ENCODE measurements around the gene CDYL2.

The CDYL2 gene

GRCh38 chr16:80703131-80704071, 101.0 kb downstream of the CDYL2 start:
- no peak for DNase-seq

GRCh38 chr16:80702696-80703095, 101.7 kb downstream of the CDYL2 start:
- DNase-seq, result no peak

- no peak for DNase-seq
Measured at GRCh38 chr16:80700558-80700957, 103.8 kb downstream of the CDYL2 start.

- DNase-seq, result no peak
Measured at GRCh38 chr16:80695020-80695419, 109.4 kb downstream of the CDYL2 start.

GRCh38 chr16:80693553-80693952, 110.8 kb downstream of the CDYL2 start:
- DNase-seq, result no peak

GRCh38 chr16:80692270-80692669, 112.1 kb downstream of the CDYL2 start:
- no peak for DNase-seq

GRCh38 chr16:80691111-80691741, 113.2 kb downstream of the CDYL2 start:
- DNase-seq, result no peak

GRCh38 chr16:80689487-80689886, 114.9 kb downstream of the CDYL2 start:
- DNase-seq, result no peak

GRCh38 chr16:80687606-80688005, 116.8 kb downstream of the CDYL2 start:
- DNase-seq, result no peak

- no peak for DNase-seq
Measured at GRCh38 chr16:80684906-80685305, 119.5 kb downstream of the CDYL2 start.

- DNase-seq, result no peak
Measured at GRCh38 chr16:80684136-80684765, 120.1 kb downstream of the CDYL2 start.

- DNase-seq, result no peak
Measured at GRCh38 chr16:80683646-80684045, 120.8 kb downstream of the CDYL2 start.

GRCh38 chr16:80682421-80683070, 121.9 kb downstream of the CDYL2 start:
- DNase-seq, result no peak

GRCh38 chr16:80681436-80681835, 123.0 kb downstream of the CDYL2 start:
- no peak for DNase-seq

- DNase-seq, result no peak
Measured at GRCh38 chr16:80680839-80681238, 123.6 kb downstream of the CDYL2 start.

- DNase-seq, result no peak
Measured at GRCh38 chr16:80680046-80680445, 124.4 kb downstream of the CDYL2 start.

GRCh38 chr16:80674884-80675283, 129.5 kb downstream of the CDYL2 start:
- DNase-seq, result no peak

- no peak for DNase-seq
Measured at GRCh38 chr16:80672379-80672778, 132.0 kb downstream of the CDYL2 start.

GRCh38 chr16:80671281-80671849, 133.0 kb downstream of the CDYL2 start:
- no peak for DNase-seq

GRCh38 chr16:80670170-80670865, 134.1 kb downstream of the CDYL2 start:
- no peak for DNase-seq

GRCh38 chr16:80669673-80670072, 134.7 kb downstream of the CDYL2 start:
- no peak for DNase-seq

- no peak for DNase-seq
Measured at GRCh38 chr16:80667925-80668324, 136.5 kb downstream of the CDYL2 start.
